Stimulated activated CD8-positive, alpha-beta memory T cell treated with anti-CD3 and anti-CD28 coated beads, Interleukin-15, amount 100 ng/mL, for 48 hours (primary cell): ENCODE results near the gene ZC3H15.
"Not testable (repeated sequence)": the region's sequence is repeated elsewhere in the genome, so short reads cannot be mapped to it uniquely, and the experiment has no call there.

Source experiments
- DNase-seq, 2 donors: peaks; one replicate each; pipeline ENCODE4 v3.0.0-alpha.2; 2020; ENCODE audit warnings: low read depth in 2 of 2

Gene ZC3H15

GRCh38 chr2:186485871-186486650 is at the start of gene ZC3H15:
TSS of gene ZC3H15 (plus strand) at chr2:186486260. CDS start at chr2:186486383, 123 bp downstream.
- DNase-seq, result peak; percentile 94 to 95

GRCh38 chr2:186437719-186438118 is 48.3 kb upstream of the ZC3H15 start:
- no peak for DNase-seq

DNA sequence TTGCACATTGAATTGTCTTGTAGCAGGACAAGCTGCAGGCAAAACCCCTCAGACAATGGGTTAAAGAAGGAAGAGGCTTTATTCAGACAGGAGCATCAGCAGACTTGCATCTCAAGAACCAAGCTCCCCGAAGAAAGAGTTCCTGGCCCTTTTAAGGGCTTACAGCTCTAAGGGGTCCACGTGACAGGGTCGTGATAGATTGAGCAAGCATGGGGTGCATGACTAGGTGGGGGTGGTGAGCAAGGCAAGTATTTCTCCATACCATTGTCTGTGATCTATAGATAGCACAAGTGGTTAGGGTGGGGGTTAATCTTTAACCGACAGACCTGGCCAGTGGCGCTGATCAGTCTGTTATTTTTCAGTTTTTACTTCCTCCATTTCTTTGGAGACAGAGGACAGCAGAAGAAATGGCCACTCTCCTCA is 46.4 kb upstream of the ZC3H15 start:
- DNase-seq, result not testable (repeated sequence)

GRCh38 chr2:186440506-186440905 is 45.6 kb upstream of the ZC3H15 start:
- no peak for DNase-seq

- DNase-seq, result no peak
Measured at GRCh38 chr2:186442885-186443284, 43.2 kb upstream of the ZC3H15 start.

GRCh38 chr2:186443851-186444250 is 42.2 kb upstream of the ZC3H15 start:
- no peak for DNase-seq

GRCh38 chr2:186445506-186445905 is 40.6 kb upstream of the ZC3H15 start:
- DNase-seq, result no peak

- DNase-seq, result no peak
Measured at GRCh38 chr2:186455613-186456012, 30.4 kb upstream of the ZC3H15 start.

DNA sequence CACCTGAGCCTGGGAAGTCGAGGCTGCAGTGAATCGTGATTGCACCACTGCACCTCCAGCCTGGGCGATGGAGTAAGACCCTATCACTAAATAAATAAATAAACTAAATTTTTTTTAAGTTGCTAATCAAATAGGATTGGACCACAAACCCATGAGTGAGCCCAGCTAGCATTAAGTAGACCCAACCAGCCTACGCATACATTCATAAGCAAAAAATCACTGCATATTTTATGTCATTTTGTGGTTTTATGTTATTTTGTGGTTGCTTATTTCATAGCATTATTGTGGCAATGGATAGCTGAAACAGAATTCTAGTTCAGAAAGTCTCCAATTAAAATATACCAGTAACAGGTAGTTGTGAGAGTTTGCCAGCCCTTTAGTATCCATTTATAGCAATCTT is 29.1 kb upstream of the ZC3H15 start:
- no peak for DNase-seq

DNA sequence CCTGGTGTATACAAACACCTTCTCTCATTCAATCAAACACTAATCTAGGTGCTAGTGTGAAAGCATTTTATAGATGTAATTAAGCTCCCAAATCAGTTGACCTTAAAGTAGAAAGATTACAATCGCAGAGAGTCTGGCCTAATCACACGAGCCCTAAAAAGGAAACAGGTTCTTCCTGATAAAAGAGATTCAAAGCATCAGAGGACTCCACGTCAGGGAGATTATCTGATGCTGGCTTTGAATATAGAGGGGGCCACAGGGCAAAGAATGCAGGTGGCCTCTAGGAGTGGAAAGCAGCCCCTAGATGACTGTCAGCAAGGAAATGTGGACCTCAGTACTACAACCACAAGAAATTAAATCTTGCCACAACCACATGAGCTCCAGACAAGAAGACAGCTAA is 28.2 kb upstream of the ZC3H15 start:
- no peak for DNase-seq

GRCh38 chr2:186459009-186459408 is 27.1 kb upstream of the ZC3H15 start:
- DNase-seq, result no peak

DNA sequence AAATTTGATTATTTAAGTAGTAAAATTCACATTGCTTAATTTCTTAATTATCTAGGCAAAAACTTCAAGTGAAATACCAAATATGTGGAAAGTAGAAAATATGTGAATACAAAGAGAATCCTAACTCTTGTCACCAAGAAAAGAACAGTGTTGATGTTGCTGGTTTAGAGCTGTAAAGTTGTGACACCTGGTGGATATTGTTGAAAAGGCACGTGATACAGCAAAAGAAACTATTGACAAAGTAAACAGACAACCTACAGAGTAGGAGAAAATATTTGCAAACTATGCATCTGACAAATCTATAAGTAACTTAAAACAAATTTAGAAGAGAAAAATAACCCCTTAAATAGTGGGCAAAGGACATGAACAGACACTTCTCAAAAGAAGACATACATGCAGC is 25.6 kb upstream of the ZC3H15 start:
- DNase-seq, result no peak

GRCh38 chr2:186466743-186467142 is 19.3 kb upstream of the ZC3H15 start:
- DNase-seq, result no peak

GRCh38 chr2:186467421-186467820 is 18.6 kb upstream of the ZC3H15 start:
- DNase-seq, result no peak

GRCh38 chr2:186472722-186473493 is 13.2 kb upstream of the ZC3H15 start:
- DNase-seq, result not testable (repeated sequence)

- not testable (repeated sequence) for DNase-seq
Measured at GRCh38 chr2:186474239-186474638, 11.8 kb upstream of the ZC3H15 start.

GRCh38 chr2:186477790-186478189 is 8.3 kb upstream of the ZC3H15 start:
- DNase-seq, result no peak

DNA sequence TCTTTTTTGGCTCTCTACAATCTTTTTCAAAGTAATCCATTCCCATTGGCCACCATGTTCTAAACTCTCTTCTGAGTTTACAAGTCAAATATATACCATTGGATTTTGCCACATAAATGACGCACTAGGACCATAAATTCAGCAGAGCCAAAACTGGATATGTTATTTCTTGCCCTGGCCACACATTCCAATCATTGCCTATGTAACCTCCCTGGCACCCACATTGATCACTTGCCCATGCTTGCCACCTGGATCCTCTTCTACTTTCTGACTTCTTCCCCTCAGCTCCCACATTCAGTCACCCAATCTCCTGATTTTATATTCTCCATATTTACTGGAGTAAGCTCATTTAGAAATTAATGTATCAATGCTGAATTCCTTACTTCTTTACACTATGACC is 5.1 kb upstream of the ZC3H15 start:
- no peak for DNase-seq

- no peak for DNase-seq
Measured at GRCh38 chr2:186484062-186484735, 1.9 kb upstream of the ZC3H15 start.

DNA sequence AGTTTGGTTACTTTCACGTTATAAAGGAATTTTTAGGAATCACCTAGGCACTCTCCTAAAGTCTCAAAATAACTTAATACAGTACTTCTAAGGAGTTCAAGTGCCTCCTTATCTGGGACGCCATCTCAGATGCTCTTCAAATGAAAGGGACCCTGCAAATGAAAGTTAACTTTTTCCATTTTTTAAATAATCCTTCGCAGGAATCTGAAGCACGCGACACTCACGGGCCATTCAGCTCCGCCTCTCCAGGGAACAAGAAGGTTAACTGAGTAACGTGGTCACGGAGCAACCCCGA is 537 bp upstream of the ZC3H15 start:
- no peak for DNase-seq

DNA sequence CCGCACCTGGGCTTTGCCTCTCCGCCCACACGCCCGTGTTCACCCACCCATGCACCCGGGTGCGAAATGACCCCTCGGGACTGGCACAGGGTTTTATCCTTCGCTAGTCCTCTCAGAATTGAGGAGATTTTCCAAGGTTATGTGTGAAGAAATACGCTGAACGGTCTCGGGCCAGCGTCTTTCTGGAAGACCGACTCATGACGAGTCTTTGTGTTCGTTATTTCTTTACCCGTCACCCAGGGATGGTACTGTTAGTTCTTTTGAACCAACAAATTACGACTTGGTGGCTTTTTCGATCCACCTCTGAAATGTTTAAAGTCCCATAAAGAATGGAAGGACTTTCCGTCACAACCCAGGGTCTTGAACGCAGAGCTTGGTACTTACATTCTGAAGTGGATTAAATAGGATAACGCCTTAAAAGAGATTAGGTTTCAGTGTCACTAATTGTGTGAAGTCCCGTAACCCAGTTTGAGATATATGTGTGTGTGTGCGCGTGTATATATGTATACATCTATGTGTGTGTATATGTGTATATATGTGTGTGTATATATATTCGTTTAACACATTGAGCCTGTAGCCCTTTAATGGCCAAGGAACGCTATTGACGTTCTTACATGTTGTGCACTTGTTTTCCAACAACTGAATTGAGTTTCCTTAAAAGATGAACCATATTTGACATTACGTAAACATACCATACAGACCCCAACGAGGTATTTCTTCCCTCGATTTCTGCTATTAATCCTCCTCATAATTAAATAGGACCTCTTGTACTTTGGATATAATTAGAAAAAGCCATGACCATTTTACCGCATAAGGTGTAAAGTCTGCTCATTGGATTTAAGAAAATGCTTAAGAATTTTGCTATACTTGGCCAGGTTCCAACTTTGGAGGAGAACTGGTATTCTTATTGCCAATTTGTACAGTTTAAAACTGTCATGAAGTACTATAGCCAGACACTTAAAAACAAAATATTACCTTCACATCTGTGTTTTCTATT is 889 bp downstream of the ZC3H15 start:
- no peak for DNase-seq
